Liver (tissue), 10 donors: ENCODE measurements around the gene CMTM4. TPM values are rescaled to one million over a fixed set of nuclear protein-coding genes. Genes with fewer than 3 reads are reported as not detected.
"Not testable (repeated sequence)": the region's sequence is repeated elsewhere in the genome, so short reads cannot be mapped to it uniquely, and the experiment has no call there.

Experiments used
- DNase-seq: peaks from one replicate; pipeline ENCODE4 v3.0.0-alpha.2; 2017; ENCODE audit warnings: low spot score
- H3K27ac ChIP-seq, 2 donors: one replicate each; pipeline ENCODE4 v1.7.0; 2013; ENCODE audit warnings: inconsistent platforms in 2 of 2, low read length in 2 of 2, control low read depth in 1 of 2, low read depth in 1 of 2, mild to moderate bottlenecking in 1 of 2
- H3K27me3 ChIP-seq, 4 donors: one replicate each; pipeline versions ENCODE4 v1.6.1 to v1.7.0; 2013; ENCODE audit warnings: low read length in 3 of 4, inconsistent platforms in 1 of 4, mild to moderate bottlenecking in 1 of 4, moderate library complexity in 1 of 4; ENCODE audit not compliant: control insufficient read depth in 4 of 4, insufficient read depth in 4 of 4
- H3K36me3 ChIP-seq, 4 donors: one replicate each; pipeline versions ENCODE4 v1.6.1 to v1.7.0; 2013; ENCODE audit warnings: low read length in 3 of 4, mild to moderate bottlenecking in 3 of 4, low read depth in 1 of 4, moderate library complexity in 1 of 4; ENCODE audit not compliant: control insufficient read depth in 4 of 4, insufficient read depth in 3 of 4
- H3K4me1 ChIP-seq, 4 donors: one replicate each; pipeline versions ENCODE4 v1.6.1 to v1.7.0; 2013; ENCODE audit warnings: low read length in 3 of 4, mild to moderate bottlenecking in 3 of 4, moderate library complexity in 1 of 4; ENCODE audit not compliant: control insufficient read depth in 4 of 4, insufficient read depth in 4 of 4
- H3K4me3 ChIP-seq, 3 donors: one replicate each; pipeline versions ENCODE4 v1.6.1 to v1.7.0; 2013; ENCODE audit warnings: low read length in 3 of 3, control low read depth in 1 of 3, low read depth in 1 of 3, mild to moderate bottlenecking in 1 of 3
- H3K9ac ChIP-seq, 2 donors: one replicate each; pipeline ENCODE4 v1.7.0; 2013; ENCODE audit warnings: low read length in 2 of 2, mild to moderate bottlenecking in 2 of 2, moderate library complexity in 2 of 2, control low read depth in 1 of 2, low read depth in 1 of 2
- H3K9me3 ChIP-seq, 4 donors: one replicate each; pipeline versions ENCODE4 v1.6.1 to v1.7.0; 2013; ENCODE audit warnings: low read length in 3 of 4; ENCODE audit not compliant: control insufficient read depth in 4 of 4
- EGR1 ChIP-seq, 2 donors: IDR thresholded peaks; 2 replicates each; pipeline ENCODE4 v1.6.1; 2016 to 2018; ENCODE audit warnings: antibody characterized with exemption in 2 of 2, low read depth in 2 of 2
- FOXA1 ChIP-seq: IDR thresholded peaks from 2 replicates; pipeline ENCODE4 v1.6.1; 2016; ENCODE audit warnings: antibody characterized with exemption
- HNF4A ChIP-seq, 2 donors: conservative IDR thresholded peaks; 2 replicates each; pipeline ENCODE4 v1.6.1; 2016; ENCODE audit warnings: antibody characterized with exemption in 2 of 2, mild to moderate bottlenecking in 2 of 2
- HNF4G ChIP-seq: IDR thresholded peaks from 2 replicates; pipeline ENCODE4 v1.6.1; 2016; ENCODE audit warnings: antibody characterized with exemption
- JUND ChIP-seq, 2 donors: IDR thresholded peaks; 2 replicates each; pipeline ENCODE4 v1.6.1; 2016; ENCODE audit warnings: antibody characterized with exemption in 2 of 2
- YY1 ChIP-seq: IDR thresholded peaks from 2 replicates; pipeline ENCODE4 v1.6.1; 2016; ENCODE audit warnings: antibody characterized with exemption, mild to moderate bottlenecking
- WGBS: extraction: QIAGEN DNeasy Blood & Tissue Kit; methylation state at CpG from one replicate; pipeline ENCODE4 v1.1.7; 2013; 5-methylcytosine and 5-hydroxymethylcytosine counted together
- polyA plus RNA-seq, 2 donors: library from polyadenylated mRNA; stranded (reverse) in 1 of 2; unstranded in 1 of 2; fragments of 200-250 nt in 1 of 2; fragments of >200 nt in 1 of 2; fragmentation: Nextera tagmentation in 1 of 2; extraction: Ambion mirVana in 1 of 2; gene quantifications; one replicate each; pipeline versions ENCODE4 v1.2.1 to v1.2.3, GENCODE V29; 2013 to 2015
- small RNA-seq: library from RNA; depleted of rRNA; stranded (forward); fragments of <200 nt; gene quantifications from one replicate; pipeline ENCODE3, GENCODE V24; 2014
- total RNA-seq, 2 donors: library from RNA; depleted of rRNA; stranded (reverse); fragments of >200 nt; gene quantifications; one replicate each; pipeline ENCODE4 v1.2.3, GENCODE V29; 2014
- TF ChIP-seq, protein P1 (sequence below): IDR thresholded peaks from 2 replicates; pipeline ENCODE4 v1.6.1; 2016; ENCODE audit warnings: antibody characterized with exemption
- TF ChIP-seq, protein P2 (sequence below): IDR thresholded peaks from 2 replicates; pipeline ENCODE4 v1.6.1; 2016; ENCODE audit warnings: antibody characterized with exemption
- TF ChIP-seq, protein P3 (sequence below): IDR thresholded peaks from 2 replicates; pipeline ENCODE4 v1.6.1; 2016; ENCODE audit warnings: antibody characterized with exemption, mild to moderate bottlenecking
- donor health status: healthy.
- donor health status: healthy.
- donor health status: healthy.
- donor health status: healthy.
- donor health status: healthy.

CMTM4 gene
- total and polyA plus RNA-seq, 4 donors, result 2.9 to 19.7 (median 6.3) TPM

DNA sequence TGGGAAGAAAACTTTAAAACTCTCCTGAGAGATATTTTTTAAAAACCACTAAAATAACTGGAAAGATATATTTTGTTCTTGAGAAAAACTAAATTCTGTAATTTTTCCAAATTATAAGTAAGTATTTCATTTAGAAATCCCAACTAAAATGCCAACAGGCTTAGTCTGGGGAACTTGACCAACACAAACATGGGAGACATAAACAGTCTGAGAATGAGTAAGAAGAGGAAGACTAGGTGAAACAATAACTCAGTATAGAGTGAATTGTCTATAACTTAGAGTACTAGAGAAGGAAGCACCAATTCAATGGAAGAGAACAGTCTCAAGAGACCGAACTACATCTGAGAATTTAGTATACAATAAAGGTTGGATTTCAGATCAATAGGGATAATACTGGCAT is 127.4 kb downstream of the CMTM4 start (continued):
- TF ChIP-seq, protein P1, sequence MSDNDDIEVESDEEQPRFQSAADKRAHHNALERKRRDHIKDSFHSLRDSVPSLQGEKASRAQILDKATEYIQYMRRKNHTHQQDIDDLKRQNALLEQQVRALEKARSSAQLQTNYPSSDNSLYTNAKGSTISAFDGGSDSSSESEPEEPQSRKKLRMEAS, result no peak
- TF ChIP-seq HNF4G (no peak), JUND (IDR thresholded peaks at IDR 0.05) (no peak), EGR1 (IDR thresholded peaks at IDR 0.05; ENCODE audit: low read depth in 2 of 2) (no peak)
- TF ChIP-seq, protein P2, sequence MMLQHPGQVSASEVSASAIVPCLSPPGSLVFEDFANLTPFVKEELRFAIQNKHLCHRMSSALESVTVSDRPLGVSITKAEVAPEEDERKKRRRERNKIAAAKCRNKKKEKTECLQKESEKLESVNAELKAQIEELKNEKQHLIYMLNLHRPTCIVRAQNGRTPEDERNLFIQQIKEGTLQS, result no peak

DNA sequence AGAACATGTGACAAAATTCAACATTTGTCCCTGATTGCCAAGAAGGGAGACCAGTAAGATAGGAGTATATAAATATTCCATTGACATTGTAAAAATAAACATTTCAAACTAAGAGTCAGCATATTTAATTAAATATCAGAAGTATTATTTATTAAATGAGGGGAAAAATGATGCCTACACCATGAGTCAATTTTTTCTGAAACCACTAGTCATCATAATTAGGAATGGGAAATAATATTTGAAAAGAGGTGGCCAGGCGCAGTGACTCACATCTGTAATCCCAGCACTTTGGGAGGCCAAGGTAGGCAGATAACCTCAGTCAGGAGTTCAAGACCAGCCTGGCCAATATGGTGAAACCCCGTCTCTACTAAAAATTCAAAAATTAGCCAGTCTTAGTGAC is 128.2 kb downstream of the CMTM4 start:
- H3K4me1 ChIP-seq, result peaks cover 0 to 1% (median 0%) of the 10 kb centered on the region in 4 donors
- no peaks in the 10 kb centered on the region for H3K27me3 ChIP-seq
- no peak overlapping the region for H3K27ac ChIP-seq
- H3K9me3 ChIP-seq, result no peaks in the 10 kb centered on the region
- H3K4me3 ChIP-seq, result no peak overlapping the region
- H3K9ac ChIP-seq, result no peak overlapping the region
- 97% methylated on average over 2 of the region's 2 CpGs for WGBS
- no peak for DNase-seq
- TF ChIP-seq HNF4A (conservative IDR thresholded peaks at IDR 0.05), result no peak
- TF ChIP-seq FOXA1, result no peak
- no peak for TF ChIP-seq JUND (IDR thresholded peaks at IDR 0.05)
- TF ChIP-seq, protein P1, result no peak
- TF ChIP-seq, protein P3, sequence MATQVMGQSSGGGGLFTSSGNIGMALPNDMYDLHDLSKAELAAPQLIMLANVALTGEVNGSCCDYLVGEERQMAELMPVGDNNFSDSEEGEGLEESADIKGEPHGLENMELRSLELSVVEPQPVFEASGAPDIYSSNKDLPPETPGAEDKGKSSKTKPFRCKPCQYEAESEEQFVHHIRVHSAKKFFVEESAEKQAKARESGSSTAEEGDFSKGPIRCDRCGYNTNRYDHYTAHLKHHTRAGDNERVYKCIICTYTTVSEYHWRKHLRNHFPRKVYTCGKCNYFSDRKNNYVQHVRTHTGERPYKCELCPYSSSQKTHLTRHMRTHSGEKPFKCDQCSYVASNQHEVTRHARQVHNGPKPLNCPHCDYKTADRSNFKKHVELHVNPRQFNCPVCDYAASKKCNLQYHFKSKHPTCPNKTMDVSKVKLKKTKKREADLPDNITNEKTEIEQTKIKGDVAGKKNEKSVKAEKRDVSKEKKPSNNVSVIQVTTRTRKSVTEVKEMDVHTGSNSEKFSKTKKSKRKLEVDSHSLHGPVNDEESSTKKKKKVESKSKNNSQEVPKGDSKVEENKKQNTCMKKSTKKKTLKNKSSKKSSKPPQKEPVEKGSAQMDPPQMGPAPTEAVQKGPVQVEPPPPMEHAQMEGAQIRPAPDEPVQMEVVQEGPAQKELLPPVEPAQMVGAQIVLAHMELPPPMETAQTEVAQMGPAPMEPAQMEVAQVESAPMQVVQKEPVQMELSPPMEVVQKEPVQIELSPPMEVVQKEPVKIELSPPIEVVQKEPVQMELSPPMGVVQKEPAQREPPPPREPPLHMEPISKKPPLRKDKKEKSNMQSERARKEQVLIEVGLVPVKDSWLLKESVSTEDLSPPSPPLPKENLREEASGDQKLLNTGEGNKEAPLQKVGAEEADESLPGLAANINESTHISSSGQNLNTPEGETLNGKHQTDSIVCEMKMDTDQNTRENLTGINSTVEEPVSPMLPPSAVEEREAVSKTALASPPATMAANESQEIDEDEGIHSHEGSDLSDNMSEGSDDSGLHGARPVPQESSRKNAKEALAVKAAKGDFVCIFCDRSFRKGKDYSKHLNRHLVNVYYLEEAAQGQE, result no peak
- H3K36me3 ChIP-seq, result peaks cover 0 to 6% (median 0%) of the 10 kb centered on the region in 4 donors

DNA sequence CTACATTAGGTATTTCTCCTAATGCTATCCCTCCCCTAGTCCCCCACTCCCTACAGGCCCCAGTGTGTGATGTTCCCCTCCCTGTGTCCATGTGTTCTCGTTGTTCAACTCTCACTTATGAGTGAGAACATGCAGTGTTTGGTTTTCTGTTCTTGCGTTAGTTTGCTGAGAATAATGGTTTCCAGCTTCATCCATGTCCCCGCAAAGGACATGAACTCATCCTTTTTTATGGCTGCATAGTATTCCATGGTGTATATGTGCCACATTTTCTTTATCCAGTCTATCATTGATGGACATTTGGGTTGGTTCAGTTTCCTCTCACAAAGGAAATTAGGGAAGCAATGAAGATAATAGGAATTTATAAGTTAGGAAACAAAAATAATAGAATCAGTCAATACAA is 129.3 kb downstream of the CMTM4 start:
- H3K4me1 ChIP-seq, H3K36me3 ChIP-seq, H3K4me3 ChIP-seq: not testable (repeated sequence)

DNA sequence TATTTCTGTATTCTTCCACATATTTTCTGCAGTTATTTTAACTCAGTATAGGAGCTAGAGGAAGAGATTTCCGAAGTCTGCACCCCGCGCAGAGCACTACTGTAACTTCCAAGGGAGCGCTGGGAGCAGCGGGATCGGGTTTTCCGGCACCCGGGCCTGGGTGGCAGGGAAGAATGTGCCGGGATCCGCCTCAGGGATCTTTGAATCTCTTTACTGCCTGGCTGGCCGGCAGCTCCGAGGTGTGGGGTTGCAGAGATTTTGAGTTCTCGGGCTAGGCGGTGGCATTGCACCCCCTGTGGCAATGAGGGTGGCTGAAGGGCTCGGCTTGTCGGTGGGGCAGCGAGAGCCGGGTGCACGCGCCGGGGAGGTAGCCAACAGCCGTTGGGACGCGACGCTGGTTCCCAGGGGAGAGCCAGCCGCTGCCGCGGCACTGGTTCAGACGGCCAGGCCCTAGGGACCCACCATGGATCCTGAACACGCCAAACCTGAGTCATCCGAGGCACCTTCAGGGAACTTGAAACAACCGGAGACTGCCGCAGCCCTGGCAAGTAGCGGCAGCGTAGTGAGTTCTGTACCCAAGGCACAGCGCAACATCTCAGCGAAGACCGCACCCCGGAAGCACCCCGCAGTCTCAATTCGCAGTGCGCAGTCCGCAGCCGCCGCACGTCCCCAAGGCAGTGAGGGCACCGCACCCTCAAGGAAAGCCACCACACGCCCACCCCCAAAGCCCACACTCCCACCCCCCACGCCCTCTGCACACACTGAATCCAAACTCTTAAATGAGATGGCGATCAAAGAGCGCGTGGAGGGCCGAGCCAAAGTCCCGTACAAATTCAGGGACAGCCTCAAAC is 130.3 kb downstream of the CMTM4 start, which contains the start of gene CMTM1:
Gene CMTM1 (plus strand): TSS at position 389 of the 851 bp plus-strand sequence. CDS start 75 bp downstream, at position 464.
- no peak for TF ChIP-seq JUND (IDR thresholded peaks at IDR 0.05)
- TF ChIP-seq FOXA1, result no peak
- no peak for TF ChIP-seq YY1
- peaks cover 0 to 6% (median 0%) of the 10 kb centered on the region in 4 donors for H3K36me3 ChIP-seq
- WGBS, result 95% methylated on average over 54 of the region's 54 CpGs
- peaks cover 0 to 1% (median 0%) of the 10 kb centered on the region in 4 donors for H3K4me1 ChIP-seq
- no peak within 1 kb of the TSS for H3K27ac ChIP-seq
- no peaks in the 10 kb centered on the region for H3K9me3 ChIP-seq
- no peaks in the 10 kb centered on the region for H3K27me3 ChIP-seq
- H3K9ac ChIP-seq, result no peak within 1 kb of the TSS
- DNase-seq, result no peak
- no peak within 1 kb of the TSS for H3K4me3 ChIP-seq

More for the DNA sequence above, 129.3 kb downstream of the CMTM4 start:
- H3K9me3 ChIP-seq, H3K27ac ChIP-seq, H3K27me3 ChIP-seq, DNase-seq, H3K9ac ChIP-seq: not testable (repeated sequence)
- 95% methylated on average over 3 of the region's 3 CpGs for WGBS

Small RNA genes lying within 50 kb of the gene (small RNA-seq; reads per million reads assigned to genes)
- not detected for gene CKLF-CMTM1

Other genes with a start within 250 kb of the CMTM4 start
- 10 to 100 TPM; 10.5 to 31.9 TPM for gene TK2, start 146.6 kb downstream of the CMTM4 start, total RNA-seq
- 10 to 100 TPM; 19.5 to 22.5 TPM for gene TK2, start 146.6 kb downstream of the CMTM4 start, polyA plus RNA-seq
- gene CKLF, start 144.2 kb downstream of the CMTM4 start, total RNA-seq, result 10 to 100 TPM in 1 of 2 donors, 1 to 10 TPM in 1; 9.5 to 36.1 TPM
- gene CKLF, start 144.2 kb downstream of the CMTM4 start, polyA plus RNA-seq, result 10 to 100 TPM; 19.3 to 23.6 TPM
- under 1 TPM; 0.33 to 0.84 TPM for gene CMTM1, start 130.3 kb downstream of the CMTM4 start, total RNA-seq
- gene CMTM1, start 130.3 kb downstream of the CMTM4 start, polyA plus RNA-seq, result under 1 TPM; 0.32 to 0.64 TPM
- 1 to 10 TPM in 1 of 2 donors, under 1 TPM in 1; 0.50 to 1.1 TPM for gene CMTM2, start 117.3 kb downstream of the CMTM4 start, total RNA-seq
- under 1 TPM; 0.57 to 0.67 TPM for gene CMTM2, start 117.3 kb downstream of the CMTM4 start, polyA plus RNA-seq
- 10 to 100 TPM in 1 of 2 donors, 1 to 10 TPM in 1; 2.7 to 12.2 TPM for gene CMTM3, start 92.0 kb downstream of the CMTM4 start, total RNA-seq
- gene CMTM3, start 92.0 kb downstream of the CMTM4 start, polyA plus RNA-seq, result 1 to 10 TPM; 1.6 to 6.5 TPM
- 100 to 1,000 TPM in 1 of 2 donors, 10 to 100 TPM in 1; 31.7 to 106 TPM for gene DYNC1LI2, start 54.9 kb upstream of the CMTM4 start, total RNA-seq
- gene DYNC1LI2, start 54.9 kb upstream of the CMTM4 start, polyA plus RNA-seq, result 10 to 100 TPM; 14.2 to 38.5 TPM
- under 1 TPM in 1 of 2 donors, not detected in 1; 0.08 TPM for gene TERB1, start 104.8 kb upstream of the CMTM4 start, total RNA-seq
- gene TERB1, start 104.8 kb upstream of the CMTM4 start, polyA plus RNA-seq, result under 1 TPM in 1 of 2 donors, not detected in 1; 0.17 TPM
- gene NAE1, start 134.2 kb upstream of the CMTM4 start, total RNA-seq, result 10 to 100 TPM; 24.1 to 26.4 TPM
- 10 to 100 TPM; 12.3 to 23.8 TPM for gene NAE1, start 134.2 kb upstream of the CMTM4 start, polyA plus RNA-seq
- not detected for gene CA7, start 147.7 kb upstream of the CMTM4 start, total RNA-seq
- gene CA7, start 147.7 kb upstream of the CMTM4 start, polyA plus RNA-seq, result not detected
- gene PDP2, start 183.8 kb upstream of the CMTM4 start, total RNA-seq, result 1 to 10 TPM; 7.8 to 9.4 TPM
- gene PDP2, start 183.8 kb upstream of the CMTM4 start, polyA plus RNA-seq, result 1 to 10 TPM; 2.3 to 4.4 TPM
- gene CDH16, start 222.1 kb upstream of the CMTM4 start, total RNA-seq, result under 1 TPM in 1 of 2 donors, not detected in 1; 0.56 TPM
- not detected for gene CDH16, start 222.1 kb upstream of the CMTM4 start, polyA plus RNA-seq
- under 1 TPM; 0.14 to 0.50 TPM for gene RRAD, start 228.8 kb upstream of the CMTM4 start, total RNA-seq
- under 1 TPM; 0.58 to 0.61 TPM for gene RRAD, start 228.8 kb upstream of the CMTM4 start, polyA plus RNA-seq
- gene CIAO2B, start 237.7 kb upstream of the CMTM4 start, total RNA-seq, result 10 to 100 TPM; 51.1 to 52.5 TPM
- gene CIAO2B, start 237.7 kb upstream of the CMTM4 start, polyA plus RNA-seq, result 100 to 1,000 TPM; 120 TPM
- 100 to 1,000 TPM in 1 of 2 donors, 10 to 100 TPM in 1; 21.2 to 200 TPM for gene CES2, start 238.8 kb upstream of the CMTM4 start, total RNA-seq
- gene CES2, start 238.8 kb upstream of the CMTM4 start, polyA plus RNA-seq, result 100 to 1,000 TPM; 173 to 190 TPM